H1 (cell line): Measurements from ENCODE around the gene LKAAEAR1. TPM values are rescaled to one million over a fixed set of nuclear protein-coding genes. Genes with fewer than 3 reads are reported as not detected.

Source experiments
- HDAC6 ChIP-seq: IDR thresholded peaks from one replicate; pipeline ENCODE4 v1.7.1; 2012; ENCODE audit warnings: low read depth, mild to moderate bottlenecking, inconsistent platforms, low read length, moderate library complexity
- KDM4A ChIP-seq: IDR thresholded peaks from one replicate; pipeline ENCODE4 v1.7.1; 2012; ENCODE audit warnings: low read depth, mild to moderate bottlenecking, moderate library complexity, low read length, inconsistent platforms; ENCODE audit not compliant: severe bottlenecking
- RAD21 ChIP-seq, 2 experiments: IDR thresholded peaks in 1 of 2; conservative IDR thresholded peaks in 1 of 2; 2 replicates each; pipeline ENCODE4 v1.6.1; 2011; ENCODE audit warnings: low read depth in 2 of 2, low read length in 2 of 2, improper control_type of control experiment in 1 of 2, inconsistent platforms in 1 of 2, mild to moderate bottlenecking in 1 of 2, moderate library complexity in 1 of 2
- polyA plus RNA-seq, 7 experiments: library from polyadenylated mRNA; depleted of rRNA in 3 of 7; stranded (reverse) in 5 of 7; unstranded in 2 of 7; fragments of >200 nt in 5 of 7; fragments of 200-250 nt in 2 of 7; gene quantifications; 1 replicate in 5 of 7; 2 replicates in 1 of 7; 4 replicates in 1 of 7; pipeline versions ENCODE4 v1.2.1 to v1.2.3, GENCODE V29; 2011 to 2013; ENCODE audit warnings: missing spikeins in 2 of 7, mixed read lengths in 2 of 7
- total RNA-seq: library from RNA; stranded (reverse); fragmentation: NEBNext Ultra II Directional; extraction: Animal tissue kit (Norgen Biotek cat#: 25700); gene quantifications from 2 replicates; pipeline ENCODE4 v1.2.1, GENCODE V29; 2021

LKAAEAR1 gene
- total and polyA plus RNA-seq, 2 of the 8 experiments (the other 6 are each of a cell fraction or from before 2014, with no cell fraction given): 0.41 to 0.53 TPM

- TF ChIP-seq RAD21 (IDR thresholded peaks at IDR 0.05 in 1 of 2, conservative IDR thresholded peaks at IDR 0.05 in 1 of 2; ENCODE audit: low read depth in 2 of 2, low read length in 2 of 2) (no peak), KDM4A (peak; percentile 20), HDAC6 (no peak)
Observed at GRCh38 chr20:64080013-64080812, 4.0 kb downstream of the LKAAEAR1 start, which contains the start of gene OPRL1 (continued).
